22Rv1 (cell line): ENCODE results near the gene TMEM208.

ENCODE experiments used
- CTCF ChIP-seq: fragments of 450-650 bp; IDR thresholded peaks from 2 replicates; pipeline ENCODE4 v1.5.1; 2017; ENCODE audit warnings: mild to moderate bottlenecking
- ZFX ChIP-seq: fragments of 450-650 bp; IDR thresholded peaks from 2 replicates; pipeline ENCODE4 v1.6.1; 2017; ENCODE audit warnings: antibody characterized with exemption, borderline replicate concordance

DNA sequence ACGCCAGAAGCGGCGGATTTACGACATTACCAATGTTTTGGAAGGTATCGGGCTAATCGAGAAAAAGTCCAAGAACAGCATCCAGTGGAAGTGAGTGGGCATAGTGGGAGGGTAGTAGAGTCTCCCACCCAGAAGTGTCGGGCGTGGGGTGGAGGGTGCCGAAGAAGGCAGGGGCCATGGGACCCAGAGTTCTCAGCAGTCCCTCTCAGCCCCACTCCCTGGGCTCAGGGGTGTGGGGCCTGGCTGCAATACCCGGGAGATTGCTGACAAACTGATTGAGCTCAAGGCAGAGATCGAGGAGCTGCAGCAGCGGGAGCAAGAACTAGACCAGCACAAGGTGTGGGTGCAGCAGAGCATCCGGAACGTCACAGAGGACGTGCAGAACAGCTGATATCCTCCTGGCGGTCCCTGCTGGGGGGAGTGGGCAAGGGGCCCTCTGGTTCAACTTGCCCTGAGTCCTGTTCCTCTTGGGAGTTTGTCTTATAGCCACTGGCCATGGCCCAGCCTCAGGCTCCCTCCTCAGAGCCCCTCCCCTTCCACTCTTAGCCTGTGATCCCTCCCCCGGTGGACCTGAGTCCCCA lies 34.1 kb upstream of the TMEM208 start:
- TF ChIP-seq CTCF = no peak
- TF ChIP-seq ZFX = no peak
